ENCODE results near the gene THAP7.

GRCh38 chr22:20986365-20986764 is 15.6 kb downstream of the THAP7 start:
- TF ChIP-seq, protein P1, sequence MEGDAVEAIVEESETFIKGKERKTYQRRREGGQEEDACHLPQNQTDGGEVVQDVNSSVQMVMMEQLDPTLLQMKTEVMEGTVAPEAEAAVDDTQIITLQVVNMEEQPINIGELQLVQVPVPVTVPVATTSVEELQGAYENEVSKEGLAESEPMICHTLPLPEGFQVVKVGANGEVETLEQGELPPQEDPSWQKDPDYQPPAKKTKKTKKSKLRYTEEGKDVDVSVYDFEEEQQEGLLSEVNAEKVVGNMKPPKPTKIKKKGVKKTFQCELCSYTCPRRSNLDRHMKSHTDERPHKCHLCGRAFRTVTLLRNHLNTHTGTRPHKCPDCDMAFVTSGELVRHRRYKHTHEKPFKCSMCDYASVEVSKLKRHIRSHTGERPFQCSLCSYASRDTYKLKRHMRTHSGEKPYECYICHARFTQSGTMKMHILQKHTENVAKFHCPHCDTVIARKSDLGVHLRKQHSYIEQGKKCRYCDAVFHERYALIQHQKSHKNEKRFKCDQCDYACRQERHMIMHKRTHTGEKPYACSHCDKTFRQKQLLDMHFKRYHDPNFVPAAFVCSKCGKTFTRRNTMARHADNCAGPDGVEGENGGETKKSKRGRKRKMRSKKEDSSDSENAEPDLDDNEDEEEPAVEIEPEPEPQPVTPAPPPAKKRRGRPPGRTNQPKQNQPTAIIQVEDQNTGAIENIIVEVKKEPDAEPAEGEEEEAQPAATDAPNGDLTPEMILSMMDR (IDR thresholded peaks at IDR 0.05; ENCODE audit: low read depth, low read length): no peak
- TF ChIP-seq EZH2phosphoT487 (IDR thresholded peaks at IDR 0.05; ENCODE audit: low read depth): no peak
